MM.1S (cell line): ENCODE measurements around the gene NPVF.

Experiments
- DNase-seq: peaks from one replicate; pipeline ENCODE4 v3.0.0-alpha.2; 2015
- H2AFZ ChIP-seq: fragments of 300-600 bp; sonication (generic); 2 replicates; pipeline ENCODE4 v1.6.0; 2016; ENCODE audit warnings: antibody characterized with exemption, low read length
- H3F3A ChIP-seq: fragments of 300-600 bp; sonication (generic); 2 replicates; pipeline ENCODE4 v1.6.1; 2016; ENCODE audit warnings: mild to moderate bottlenecking, antibody characterized with exemption, low read length, moderate library complexity, mixed read lengths; ENCODE audit not compliant: insufficient read depth
- H3K27ac ChIP-seq: fragments of 300-600 bp; sonication (generic); 2 replicates; pipeline ENCODE4 v1.5.1; 2016; ENCODE audit warnings: mild to moderate bottlenecking, low read length
- H3K27me3 ChIP-seq: fragments of 300-600 bp; sonication (generic); replicated peaks from 2 replicates; pipeline ENCODE4 v1.6.0; 2016; ENCODE audit warnings: low read length; ENCODE audit not compliant: insufficient read depth
- H3K36me3 ChIP-seq: fragments of 300-600 bp; sonication (generic); replicated peaks from 2 replicates; pipeline ENCODE4 v1.6.1; 2016; ENCODE audit warnings: mild to moderate bottlenecking, low read length, mixed read lengths; ENCODE audit not compliant: insufficient read depth
- H3K4me1 ChIP-seq: fragments of 300-600 bp; sonication (generic); 2 replicates; pipeline ENCODE4 v1.6.1; 2016; ENCODE audit warnings: low read length, mixed read lengths
- H3K4me2 ChIP-seq: fragments of 300-600 bp; sonication (generic); 2 replicates; pipeline ENCODE4 v1.6.0; 2016; ENCODE audit warnings: low read depth, low read length
- H3K4me3 ChIP-seq: fragments of 300-600 bp; sonication (generic); 2 replicates; pipeline ENCODE4 v1.5.1; 2016; ENCODE audit warnings: low read length, mixed read lengths
- H3K79me2 ChIP-seq: fragments of 300-600 bp; sonication (generic); 2 replicates; pipeline ENCODE4 v1.6.1; 2016; ENCODE audit warnings: mixed run types, low read length, mixed read lengths
- H3K9ac ChIP-seq: fragments of 300-600 bp; sonication (generic); 2 replicates; pipeline ENCODE4 v1.6.1; 2016; ENCODE audit warnings: low read length, mixed read lengths
- H3K9me2 ChIP-seq: fragments of 300-600 bp; sonication (generic); replicated peaks from 2 replicates; pipeline ENCODE4 v1.6.1; 2016; ENCODE audit warnings: mild to moderate bottlenecking, low read length, mixed read lengths; ENCODE audit not compliant: insufficient read depth
- H3K9me3 ChIP-seq: fragments of 300-600 bp; sonication (generic); replicated peaks from 2 replicates; pipeline ENCODE4 v1.6.1; 2016; ENCODE audit warnings: mild to moderate bottlenecking, low read length, mixed read lengths; ENCODE audit not compliant: insufficient read depth
- H4K20me1 ChIP-seq: fragments of 300-600 bp; sonication (generic); 2 replicates; pipeline ENCODE4 v1.6.1; 2016; ENCODE audit warnings: mild to moderate bottlenecking, low read length, moderate library complexity, mixed read lengths; ENCODE audit not compliant: insufficient read depth
- EZH2 ChIP-seq: fragments of 300-600 bp; sonication (generic); optimal IDR thresholded peaks from 2 replicates; pipeline ENCODE3; 2017; ENCODE audit warnings: low read depth, mild to moderate bottlenecking, antibody characterized with exemption, low read length, mixed read lengths
- EZH2phosphoT487 ChIP-seq: fragments of 300-600 bp; sonication (generic); IDR thresholded peaks from 2 replicates; pipeline ENCODE4 v1.6.1; 2018; ENCODE audit warnings: antibody characterized with exemption, low read length
- TF ChIP-seq, protein P1 (sequence below): fragments of 300-600 bp; sonication (generic); IDR thresholded peaks from 2 replicates; pipeline ENCODE4 v1.5.1; 2016; ENCODE audit warnings: antibody characterized with exemption, low read length, mixed read lengths

Gene NPVF

DNA sequence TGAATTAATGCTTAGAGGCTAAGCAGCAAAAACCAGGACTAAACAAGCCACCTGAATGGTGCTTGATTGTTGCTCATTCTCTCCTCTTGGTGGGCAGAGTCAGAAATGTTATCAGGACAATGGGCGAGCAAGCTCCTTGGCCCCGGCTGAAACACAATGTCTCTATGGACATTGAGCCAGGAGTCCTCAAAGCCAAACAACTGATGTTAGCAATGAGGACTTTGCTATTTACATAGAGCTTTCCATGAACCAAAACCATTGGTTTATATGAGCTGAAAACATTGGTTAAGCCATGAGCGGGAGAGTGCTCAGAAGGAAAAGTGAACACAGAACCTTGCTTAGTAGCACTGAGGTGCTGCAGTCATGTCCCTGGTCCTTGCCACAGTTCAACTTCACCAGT, 21.5 kb upstream of the NPVF start:
- H3F3A ChIP-seq, result no peaks in the 10 kb centered on the region
- DNase-seq, result no peak
- H3K79me2 ChIP-seq, result no peaks in the 10 kb centered on the region
- H4K20me1 ChIP-seq, result no peaks in the 10 kb centered on the region
- H3K9me3 ChIP-seq, result no peaks in the 10 kb centered on the region
- no peaks in the 10 kb centered on the region for H3K9me2 ChIP-seq
- TF ChIP-seq EZH2 (no peak), EZH2phosphoT487 (no peak)
- TF ChIP-seq, protein P1, sequence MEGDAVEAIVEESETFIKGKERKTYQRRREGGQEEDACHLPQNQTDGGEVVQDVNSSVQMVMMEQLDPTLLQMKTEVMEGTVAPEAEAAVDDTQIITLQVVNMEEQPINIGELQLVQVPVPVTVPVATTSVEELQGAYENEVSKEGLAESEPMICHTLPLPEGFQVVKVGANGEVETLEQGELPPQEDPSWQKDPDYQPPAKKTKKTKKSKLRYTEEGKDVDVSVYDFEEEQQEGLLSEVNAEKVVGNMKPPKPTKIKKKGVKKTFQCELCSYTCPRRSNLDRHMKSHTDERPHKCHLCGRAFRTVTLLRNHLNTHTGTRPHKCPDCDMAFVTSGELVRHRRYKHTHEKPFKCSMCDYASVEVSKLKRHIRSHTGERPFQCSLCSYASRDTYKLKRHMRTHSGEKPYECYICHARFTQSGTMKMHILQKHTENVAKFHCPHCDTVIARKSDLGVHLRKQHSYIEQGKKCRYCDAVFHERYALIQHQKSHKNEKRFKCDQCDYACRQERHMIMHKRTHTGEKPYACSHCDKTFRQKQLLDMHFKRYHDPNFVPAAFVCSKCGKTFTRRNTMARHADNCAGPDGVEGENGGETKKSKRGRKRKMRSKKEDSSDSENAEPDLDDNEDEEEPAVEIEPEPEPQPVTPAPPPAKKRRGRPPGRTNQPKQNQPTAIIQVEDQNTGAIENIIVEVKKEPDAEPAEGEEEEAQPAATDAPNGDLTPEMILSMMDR, result no peak
- no peak overlapping the region for H3K4me3 ChIP-seq
- no peaks in the 10 kb centered on the region for H3K36me3 ChIP-seq
- no peak overlapping the region for H2AFZ ChIP-seq
- H3K9ac ChIP-seq, result no peak overlapping the region
- no peak overlapping the region for H3K4me2 ChIP-seq
- H3K27me3 ChIP-seq, result no peaks in the 10 kb centered on the region
- no peaks in the 10 kb centered on the region for H3K4me1 ChIP-seq
- H3K27ac ChIP-seq, result no peak overlapping the region

GRCh38 chr7:25246306-25246705, 18.0 kb upstream of the NPVF start:
- Histone ChIP-seq H3K79me2 (no peaks in the 10 kb centered on the region), H3F3A (no peaks in the 10 kb centered on the region), H3K9ac (no peak overlapping the region), H3K4me2 (no peak overlapping the region), H3K9me3 (no peaks in the 10 kb centered on the region), H4K20me1 (no peaks in the 10 kb centered on the region), H3K9me2 (no peaks in the 10 kb centered on the region), H3K4me3 (no peak overlapping the region), H2AFZ (no peak overlapping the region), H3K27ac (no peak overlapping the region), H3K27me3 (no peaks in the 10 kb centered on the region), H3K4me1 (no peaks in the 10 kb centered on the region), H3K36me3 (no peaks in the 10 kb centered on the region)
- TF ChIP-seq EZH2, result no peak
- TF ChIP-seq, protein P1, result no peak
- no peak for TF ChIP-seq EZH2phosphoT487
- no peak for DNase-seq

DNA sequence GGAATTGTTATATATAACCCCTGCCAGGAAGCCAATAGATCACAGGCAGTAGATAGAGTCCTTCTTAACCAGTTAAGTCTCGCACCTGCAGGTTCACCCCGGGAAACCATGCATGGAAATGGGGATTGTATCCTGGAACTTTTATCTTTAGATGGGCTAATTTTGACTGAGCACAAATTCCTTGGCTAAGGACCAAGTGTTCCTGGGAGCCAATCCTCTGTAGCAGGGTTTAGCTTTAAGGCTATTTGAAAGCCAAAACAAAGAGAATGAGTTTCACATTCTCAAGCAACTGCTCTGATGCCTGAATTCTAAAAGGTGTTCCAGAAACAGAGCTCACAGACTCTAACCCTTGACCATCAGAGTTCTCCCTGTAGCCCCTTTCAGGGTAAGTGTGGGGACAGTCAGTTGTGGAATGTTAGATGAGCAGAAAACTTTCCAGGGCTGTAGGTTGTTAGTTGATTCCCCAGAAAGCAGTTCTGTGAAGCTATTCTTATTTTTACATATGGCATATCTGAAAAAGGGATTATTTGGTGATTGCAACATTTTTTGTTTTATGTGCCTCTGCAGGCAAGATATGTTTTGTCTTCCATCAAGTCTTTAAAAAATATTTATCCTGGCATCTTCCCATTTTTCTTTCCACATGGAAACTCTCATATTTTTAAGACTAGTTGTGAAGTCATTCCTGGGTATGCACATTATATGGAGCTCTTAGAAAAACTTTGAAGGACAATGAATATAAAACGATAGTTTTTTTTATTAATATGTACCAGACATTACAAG, 16.2 kb upstream of the NPVF start:
- H3K9me2 ChIP-seq, result no peaks in the 10 kb centered on the region
- no peak for DNase-seq
- H2AFZ ChIP-seq, result no peak overlapping the region
- H3K4me2 ChIP-seq, result no peak overlapping the region
- H3K36me3 ChIP-seq, result no peaks in the 10 kb centered on the region
- no peaks in the 10 kb centered on the region for H3F3A ChIP-seq
- no peak overlapping the region for H3K9ac ChIP-seq
- no peak for TF ChIP-seq EZH2
- TF ChIP-seq EZH2phosphoT487, result no peak
- TF ChIP-seq, protein P1, result no peak
- no peaks in the 10 kb centered on the region for H3K27me3 ChIP-seq
- no peaks in the 10 kb centered on the region for H3K79me2 ChIP-seq
- no peak overlapping the region for H3K27ac ChIP-seq
- H3K4me1 ChIP-seq, result no peaks in the 10 kb centered on the region
- H3K4me3 ChIP-seq, result no peak overlapping the region
- no peaks in the 10 kb centered on the region for H3K9me3 ChIP-seq
- no peaks in the 10 kb centered on the region for H4K20me1 ChIP-seq
